DOHH2 (cell line): ENCODE measurements around the gene SPP2.

Experiments used
- CTCF ChIP-seq: fragments of 200-600 bp; sonication (generic); IDR thresholded peaks from one replicate; pipeline ENCODE4 v1.5.1; 2014; ENCODE audit warnings: antibody characterized with exemption, mild to moderate bottlenecking, low read depth, low read length; ENCODE audit not compliant: poor library complexity, severe bottlenecking
- EZH2phosphoT487 ChIP-seq: fragments of 200-600 bp; sonication (generic); IDR thresholded peaks from 2 replicates; pipeline ENCODE4 v1.6.1; 2017; ENCODE audit warnings: borderline replicate concordance, mild to moderate bottlenecking, antibody characterized with exemption, low read length, moderate library complexity, mixed read lengths

GRCh38 chr2:234050455-234051135 lies at the start of gene SPP2:
- TF ChIP-seq CTCF, result no peak
- no peak for TF ChIP-seq EZH2phosphoT487
